ENCODE data around the gene SMIM26. TPM values are rescaled to one million over a fixed set of nuclear protein-coding genes. Genes with fewer than 3 reads are reported as not detected.

SMIM26 gene
- total and polyA plus RNA-seq, 2 of the 13 experiments (the other 11 are each of a cell fraction or from before 2014, with no cell fraction given): 214 to 249 TPM

DNA sequence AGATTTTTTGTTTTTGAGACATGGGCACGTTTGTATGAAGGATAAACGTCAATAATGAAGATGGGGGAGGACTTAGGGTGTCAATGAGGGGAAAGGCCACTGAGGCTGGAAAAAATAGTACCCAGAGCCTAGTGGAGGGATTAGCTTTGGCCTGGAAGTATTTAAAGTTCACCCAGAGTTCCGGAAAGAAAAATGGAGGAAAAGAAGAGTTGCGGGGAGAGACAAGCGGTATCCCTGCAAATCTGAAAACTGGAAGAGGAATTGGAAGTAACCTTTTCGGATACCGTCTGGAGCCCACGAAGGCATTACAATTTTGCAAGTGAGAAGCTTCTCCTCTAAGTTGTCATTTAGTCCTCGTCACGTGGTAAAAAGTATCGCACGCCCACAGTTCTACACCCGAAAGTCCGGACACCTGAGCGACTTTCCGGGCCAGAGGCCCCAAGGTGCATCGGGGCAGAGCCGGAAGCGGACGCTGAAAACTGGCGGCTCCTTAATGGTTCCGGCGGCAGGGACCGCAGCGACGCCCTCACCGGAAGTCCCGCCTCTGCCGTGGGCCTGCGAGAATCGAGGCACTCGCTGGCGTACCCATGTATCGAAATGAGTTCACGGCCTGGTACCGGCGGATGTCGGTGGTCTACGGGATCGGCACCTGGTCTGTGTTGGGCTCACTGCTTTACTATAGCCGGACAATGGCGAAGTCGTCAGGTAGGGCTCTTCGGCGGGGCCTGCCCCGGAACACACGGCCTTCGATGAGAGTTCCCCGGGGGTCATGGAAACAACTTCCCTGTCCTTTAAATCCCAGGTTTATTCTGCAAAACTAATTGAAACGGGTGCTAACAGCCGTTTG is at the start of gene SMIM26 (continued):
- TF ChIP-seq, protein P1, sequence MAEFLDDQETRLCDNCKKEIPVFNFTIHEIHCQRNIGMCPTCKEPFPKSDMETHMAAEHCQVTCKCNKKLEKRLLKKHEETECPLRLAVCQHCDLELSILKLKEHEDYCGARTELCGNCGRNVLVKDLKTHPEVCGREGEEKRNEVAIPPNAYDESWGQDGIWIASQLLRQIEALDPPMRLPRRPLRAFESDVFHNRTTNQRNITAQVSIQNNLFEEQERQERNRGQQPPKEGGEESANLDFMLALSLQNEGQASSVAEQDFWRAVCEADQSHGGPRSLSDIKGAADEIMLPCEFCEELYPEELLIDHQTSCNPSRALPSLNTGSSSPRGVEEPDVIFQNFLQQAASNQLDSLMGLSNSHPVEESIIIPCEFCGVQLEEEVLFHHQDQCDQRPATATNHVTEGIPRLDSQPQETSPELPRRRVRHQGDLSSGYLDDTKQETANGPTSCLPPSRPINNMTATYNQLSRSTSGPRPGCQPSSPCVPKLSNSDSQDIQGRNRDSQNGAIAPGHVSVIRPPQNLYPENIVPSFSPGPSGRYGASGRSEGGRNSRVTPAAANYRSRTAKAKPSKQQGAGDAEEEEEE (CRISPR knock-in tag; IDR thresholded peaks at IDR 0.05; ENCODE audit: borderline replicate concordance): no peak
- TF ChIP-seq ZNF205 (CRISPR knock-in tag; IDR thresholded peaks at IDR 0.05) (peak; percentile 86), ZNF12 (CRISPR knock-in tag; IDR thresholded peaks at IDR 0.05) (no peak; the same call in 1 of the 2 replicates), ARHGAP35 (CRISPR knock-in tag; IDR thresholded peaks at IDR 0.05; ENCODE audit: borderline replicate concordance) (peak; percentile 94), ZNF775 (CRISPR knock-in tag; IDR thresholded peaks at IDR 0.05; ENCODE audit: borderline replicate concordance) (no peak), POLR2AphosphoS2 (IDR thresholded peaks at IDR 0.05; ENCODE audit: low read depth, low read length) (peak; percentile 76; the same call in 1 of the 2 replicates), FOXA1 (IDR thresholded peaks at IDR 0.05) (no peak), FOXA1 (CRISPR knock-in tag; IDR thresholded peaks at IDR 0.05) (no peak), ATF1 (CRISPR knock-in tag; IDR thresholded peaks at IDR 0.05) (peak; percentile 63), ISL2 (CRISPR knock-in tag; IDR thresholded peaks at IDR 0.05) (peak; percentile 84), PHF21A (CRISPR knock-in tag; IDR thresholded peaks at IDR 0.05) (peak; percentile 95), GATAD2A (CRISPR knock-in tag; IDR thresholded peaks at IDR 0.05) (peak; percentile 69; the same call in 1 of the 2 replicates), ZNF3 (CRISPR knock-in tag; IDR thresholded peaks at IDR 0.05) (no peak; the same call in 1 of the 2 replicates)
- TF ChIP-seq, protein P2, sequence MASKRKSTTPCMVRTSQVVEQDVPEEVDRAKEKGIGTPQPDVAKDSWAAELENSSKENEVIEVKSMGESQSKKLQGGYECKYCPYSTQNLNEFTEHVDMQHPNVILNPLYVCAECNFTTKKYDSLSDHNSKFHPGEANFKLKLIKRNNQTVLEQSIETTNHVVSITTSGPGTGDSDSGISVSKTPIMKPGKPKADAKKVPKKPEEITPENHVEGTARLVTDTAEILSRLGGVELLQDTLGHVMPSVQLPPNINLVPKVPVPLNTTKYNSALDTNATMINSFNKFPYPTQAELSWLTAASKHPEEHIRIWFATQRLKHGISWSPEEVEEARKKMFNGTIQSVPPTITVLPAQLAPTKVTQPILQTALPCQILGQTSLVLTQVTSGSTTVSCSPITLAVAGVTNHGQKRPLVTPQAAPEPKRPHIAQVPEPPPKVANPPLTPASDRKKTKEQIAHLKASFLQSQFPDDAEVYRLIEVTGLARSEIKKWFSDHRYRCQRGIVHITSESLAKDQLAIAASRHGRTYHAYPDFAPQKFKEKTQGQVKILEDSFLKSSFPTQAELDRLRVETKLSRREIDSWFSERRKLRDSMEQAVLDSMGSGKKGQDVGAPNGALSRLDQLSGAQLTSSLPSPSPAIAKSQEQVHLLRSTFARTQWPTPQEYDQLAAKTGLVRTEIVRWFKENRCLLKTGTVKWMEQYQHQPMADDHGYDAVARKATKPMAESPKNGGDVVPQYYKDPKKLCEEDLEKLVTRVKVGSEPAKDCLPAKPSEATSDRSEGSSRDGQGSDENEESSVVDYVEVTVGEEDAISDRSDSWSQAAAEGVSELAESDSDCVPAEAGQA (IDR thresholded peaks at IDR 0.05; ENCODE audit: low read depth): peak; percentile 86; the same call in 1 of the 2 replicates
- TF ChIP-seq, protein P2 (CRISPR knock-in tag; IDR thresholded peaks at IDR 0.05; ENCODE audit: borderline replicate concordance): no peak; the same call in 1 of the 2 replicates
- TF ChIP-seq, protein P3, sequence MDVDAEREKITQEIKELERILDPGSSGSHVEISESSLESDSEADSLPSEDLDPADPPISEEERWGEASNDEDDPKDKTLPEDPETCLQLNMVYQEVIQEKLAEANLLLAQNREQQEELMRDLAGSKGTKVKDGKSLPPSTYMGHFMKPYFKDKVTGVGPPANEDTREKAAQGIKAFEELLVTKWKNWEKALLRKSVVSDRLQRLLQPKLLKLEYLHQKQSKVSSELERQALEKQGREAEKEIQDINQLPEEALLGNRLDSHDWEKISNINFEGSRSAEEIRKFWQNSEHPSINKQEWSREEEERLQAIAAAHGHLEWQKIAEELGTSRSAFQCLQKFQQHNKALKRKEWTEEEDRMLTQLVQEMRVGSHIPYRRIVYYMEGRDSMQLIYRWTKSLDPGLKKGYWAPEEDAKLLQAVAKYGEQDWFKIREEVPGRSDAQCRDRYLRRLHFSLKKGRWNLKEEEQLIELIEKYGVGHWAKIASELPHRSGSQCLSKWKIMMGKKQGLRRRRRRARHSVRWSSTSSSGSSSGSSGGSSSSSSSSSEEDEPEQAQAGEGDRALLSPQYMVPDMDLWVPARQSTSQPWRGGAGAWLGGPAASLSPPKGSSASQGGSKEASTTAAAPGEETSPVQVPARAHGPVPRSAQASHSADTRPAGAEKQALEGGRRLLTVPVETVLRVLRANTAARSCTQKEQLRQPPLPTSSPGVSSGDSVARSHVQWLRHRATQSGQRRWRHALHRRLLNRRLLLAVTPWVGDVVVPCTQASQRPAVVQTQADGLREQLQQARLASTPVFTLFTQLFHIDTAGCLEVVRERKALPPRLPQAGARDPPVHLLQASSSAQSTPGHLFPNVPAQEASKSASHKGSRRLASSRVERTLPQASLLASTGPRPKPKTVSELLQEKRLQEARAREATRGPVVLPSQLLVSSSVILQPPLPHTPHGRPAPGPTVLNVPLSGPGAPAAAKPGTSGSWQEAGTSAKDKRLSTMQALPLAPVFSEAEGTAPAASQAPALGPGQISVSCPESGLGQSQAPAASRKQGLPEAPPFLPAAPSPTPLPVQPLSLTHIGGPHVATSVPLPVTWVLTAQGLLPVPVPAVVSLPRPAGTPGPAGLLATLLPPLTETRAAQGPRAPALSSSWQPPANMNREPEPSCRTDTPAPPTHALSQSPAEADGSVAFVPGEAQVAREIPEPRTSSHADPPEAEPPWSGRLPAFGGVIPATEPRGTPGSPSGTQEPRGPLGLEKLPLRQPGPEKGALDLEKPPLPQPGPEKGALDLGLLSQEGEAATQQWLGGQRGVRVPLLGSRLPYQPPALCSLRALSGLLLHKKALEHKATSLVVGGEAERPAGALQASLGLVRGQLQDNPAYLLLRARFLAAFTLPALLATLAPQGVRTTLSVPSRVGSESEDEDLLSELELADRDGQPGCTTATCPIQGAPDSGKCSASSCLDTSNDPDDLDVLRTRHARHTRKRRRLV (CRISPR knock-in tag; IDR thresholded peaks at IDR 0.05): peak; percentile 93

Data from HepG2 (cell line).